Brain pericyte (primary cell): ENCODE results near the gene CLEC4G.

ENCODE experiments used
- DNase-seq: peaks from one replicate; pipeline ENCODE4 v3.0.0-alpha.2; 2012; ENCODE audit warnings: low read depth, low spot score

Gene CLEC4G

GRCh38 chr19:7729211-7729610, 2.7 kb downstream of the CLEC4G start:
- DNase-seq: no peak

GRCh38 chr19:7725791-7726190, 6.1 kb downstream of the CLEC4G start:
- no peak for DNase-seq

GRCh38 chr19:7722231-7722651, 9.7 kb downstream of the CLEC4G start:
- DNase-seq: no peak

- no peak for DNase-seq
Observed at GRCh38 chr19:7720351-7720750, 11.6 kb downstream of the CLEC4G start.

GRCh38 chr19:7718668-7719067, 13.2 kb downstream of the CLEC4G start:
- DNase-seq: no peak

- no peak for DNase-seq
Observed at GRCh38 chr19:7716762-7717161, 15.1 kb downstream of the CLEC4G start.

GRCh38 chr19:7715671-7716070, 16.2 kb downstream of the CLEC4G start:
- DNase-seq: no peak

GRCh38 chr19:7710616-7711015, 21.3 kb downstream of the CLEC4G start:
- DNase-seq: no peak

- no peak for DNase-seq
Observed at GRCh38 chr19:7709932-7710460, 21.9 kb downstream of the CLEC4G start.

GRCh38 chr19:7706955-7707456, 24.9 kb downstream of the CLEC4G start:
- no peak for DNase-seq

GRCh38 chr19:7706188-7706954, 25.5 kb downstream of the CLEC4G start:
- DNase-seq: no peak

GRCh38 chr19:7705387-7706187, 26.3 kb downstream of the CLEC4G start:
- DNase-seq: no peak

- DNase-seq: no peak
Observed at GRCh38 chr19:7704280-7705060, 27.4 kb downstream of the CLEC4G start.

GRCh38 chr19:7703332-7703731, 28.6 kb downstream of the CLEC4G start:
- DNase-seq: no peak

GRCh38 chr19:7701654-7702457, 30.1 kb downstream of the CLEC4G start, which contains the start of gene FCER2:
Gene FCER2, minus strand, starts transcription at chr19:7702131. Its CDS starts 2,371 bp downstream, at chr19:7699760.
- DNase-seq: no peak

GRCh38 chr19:7701049-7701653, 30.8 kb downstream of the CLEC4G start:
- DNase-seq: no peak

- DNase-seq: no peak
Observed at GRCh38 chr19:7699417-7700401, 32.2 kb downstream of the CLEC4G start.

- DNase-seq: no peak
Observed at GRCh38 chr19:7699003-7699402, 32.9 kb downstream of the CLEC4G start.

- DNase-seq: no peak
Observed at GRCh38 chr19:7698583-7698982, 33.3 kb downstream of the CLEC4G start.
